Measurements from ENCODE around the gene VPS13A.

- TF ChIP-seq POLR2A (IDR thresholded peaks at IDR 0.05) (no peak), CTCF (IDR thresholded peaks at IDR 0.05) (no peak)
These were observed 128.5 kb downstream of the VPS13A start for GRCh38 chr9:77305622-77306400.

Data from thyroid gland (tissue), 4 donors.